PC-9 (cell line): ENCODE results near the gene ANAPC5.
"Not testable (repeated sequence)": the region's sequence is repeated elsewhere in the genome, so short reads cannot be mapped to it uniquely, and the experiment has no call there.

ENCODE experiments used
- CTCF ChIP-seq: fragments of 200-600 bp; sonication (generic); conservative IDR thresholded peaks from 2 replicates; pipeline ENCODE4 v1.6.1; 2017; ENCODE audit warnings: mixed run types, antibody characterized with exemption, mild to moderate bottlenecking, moderate library complexity
- EZH2 ChIP-seq: fragments of 200-600 bp; sonication (generic); IDR thresholded peaks from 2 replicates; pipeline ENCODE4 v1.8.0; 2017; ENCODE audit warnings: antibody characterized with exemption, low read depth

DNA sequence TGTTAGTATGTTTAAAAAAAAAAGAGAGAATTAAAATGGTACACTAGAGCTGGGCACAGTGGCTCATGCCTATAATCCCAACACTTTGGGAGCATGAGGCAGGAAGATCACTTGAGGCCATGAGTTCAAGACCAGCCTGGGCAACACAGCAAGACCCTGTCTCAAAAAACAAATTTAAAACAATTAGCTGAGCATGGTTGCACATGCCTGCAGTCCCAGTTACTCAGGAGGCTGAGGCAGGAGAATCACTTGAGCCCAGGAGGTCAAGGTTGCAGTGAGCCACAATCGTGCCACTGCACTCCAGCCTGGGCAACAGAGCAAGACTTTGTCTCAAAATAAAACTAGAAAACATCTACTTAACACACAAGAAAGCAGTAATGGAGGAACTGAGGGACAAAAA lies 42.0 kb downstream of the ANAPC5 start:
- TF ChIP-seq CTCF, EZH2: not testable (repeated sequence)
